Aortic smooth muscle cell (primary cell): ENCODE data around the gene SDHAF4. TPM values are rescaled to one million over a fixed set of nuclear protein-coding genes. Genes with fewer than 3 reads are reported as not detected.

Source experiments
- total RNA-seq: library from RNA; depleted of rRNA; stranded (reverse); fragments of >200 nt; gene quantifications from 2 replicates; pipeline ENCODE4 v1.2.3, GENCODE V29; 2014

Gene SDHAF4
- 4.9 and 6.1 TPM in 2 replicates for total RNA-seq

GRCh38 chr6:70566751-70567382, at the start of gene SDHAF4:
SDHAF4 (plus strand) TSS chr6:70566930; CDS start chr6:70566941, 11 bp downstream.

Other genes with a start within 250 kb of the SDHAF4 start
- gene FAM135A, start 153.4 kb upstream of the SDHAF4 start, total RNA-seq = 6.1 and 8.8 TPM in 2 replicates
- gene SMAP1, start 101.0 kb downstream of the SDHAF4 start, total RNA-seq = 15.5 and 23.5 TPM in 2 replicates